A673 (cell line): ENCODE measurements around the gene ESAM.

Source experiments
- CTCF ChIP-seq: fragments of 300-800, 200-600 bp; sonication (generic); conservative IDR thresholded peaks from 2 replicates; pipeline ENCODE4 v1.5.1; 2017; ENCODE audit warnings: low read depth, mild to moderate bottlenecking, antibody characterized with exemption, low read length, moderate library complexity, mixed read lengths
- EZH2 ChIP-seq: fragments of 200-600 bp; sonication (generic); IDR thresholded peaks from 2 replicates; pipeline ENCODE4 v1.6.1; 2017; ENCODE audit warnings: borderline replicate concordance, low read depth, mild to moderate bottlenecking, mixed read lengths, antibody characterized with exemption, low read length; ENCODE audit not compliant: poor library complexity, severe bottlenecking

- TF ChIP-seq CTCF (no peak), EZH2 (no peak)
Observed at GRCh38 chr11:124760205-124760652, 1.9 kb downstream of the ESAM start.
